IMR-90 (cell line): Measurements from ENCODE around the gene NFATC1. TPM values are rescaled to one million over a fixed set of nuclear protein-coding genes. Genes with fewer than 3 reads are reported as not detected.

Experiments
- ATAC-seq: fragments of 200-7000 bp; cut with Tn5 transposase; 2 replicates; pipeline ENCODE4 v1.9.1; 2020; ENCODE audit warnings: low read depth, mild to moderate bottlenecking, moderate library complexity
- BruUV-seq: library from RNA; stranded (reverse); fragments of 400-500 nt; replicated peaks from 2 replicates; lab custom pipeline; 2021; lab: Mats Ljungman, UMichigan
- CTCF ChIA-PET: fragments of 300-600 bp; formaldehyde crosslinking; extraction: SDS; loops from one replicate; lab custom pipeline; 2021; ENCODE audit warnings: antibody characterized with exemption; lab: Yijun Ruan, JAX
- POLR2A ChIA-PET: fragments of 300-600 bp; sonication (Branson Sonifier 250); formaldehyde crosslinking; loops from one replicate; lab custom pipeline; 2022; ENCODE audit warnings: antibody characterized with exemption; ENCODE audit not compliant: unreplicated experiment; lab: Charles Lee
- DNase-seq: peaks from one replicate; pipeline ENCODE4 v3.0.0; 2013
- H2AFZ ChIP-seq: replicated peaks from 2 replicates; pipeline ENCODE3; 2013; ENCODE audit warnings: low read length, mild to moderate bottlenecking; ENCODE audit not compliant: poor library complexity
- H2AK5ac ChIP-seq: 2 replicates; pipeline ENCODE4 v1.6.1; 2013; ENCODE audit warnings: low read depth, low read length, inconsistent platforms
- H2AK9ac ChIP-seq: replicated peaks from 2 replicates; pipeline ENCODE3; 2013; ENCODE audit warnings: mild to moderate bottlenecking, low read depth, low read length, moderate library complexity; ENCODE audit not compliant: poor library complexity
- H2BK120ac ChIP-seq: 2 replicates; pipeline ENCODE4 v1.6.1; 2013; ENCODE audit warnings: low read depth, low read length, inconsistent platforms
- H2BK15ac ChIP-seq: 3 replicates; pipeline ENCODE4 v1.6.1; 2013; ENCODE audit warnings: low read depth, low read length, inconsistent platforms
- H2BK20ac ChIP-seq: 2 replicates; pipeline ENCODE4 v1.6.1; 2013; ENCODE audit warnings: low read depth, mild to moderate bottlenecking, inconsistent platforms, low read length, moderate library complexity
- H2BK5ac ChIP-seq: 2 replicates; pipeline ENCODE4 v1.6.1; 2013; ENCODE audit warnings: mild to moderate bottlenecking, low read depth, low read length, inconsistent platforms; ENCODE audit not compliant: poor library complexity, severe bottlenecking
- H3K14ac ChIP-seq: replicated peaks from 2 replicates; pipeline ENCODE4 v1.6.1; 2013; ENCODE audit warnings: low read depth, low read length, inconsistent platforms
- H3K18ac ChIP-seq: 2 replicates; pipeline ENCODE4 v1.6.1; 2013; ENCODE audit warnings: low read depth, low read length, control low read depth
- H3K23ac ChIP-seq: 2 replicates; pipeline ENCODE4 v1.6.1; 2013; ENCODE audit warnings: low read depth, low read length, inconsistent platforms
- H3K27ac ChIP-seq: 2 replicates; pipeline ENCODE4 v1.5.1; 2013; ENCODE audit warnings: mild to moderate bottlenecking, control low read depth, low read length; ENCODE audit not compliant: insufficient read depth
- H3K27me3 ChIP-seq: 2 replicates; pipeline ENCODE4 v1.6.1; 2013; ENCODE audit warnings: low read length; ENCODE audit not compliant: control insufficient read depth, insufficient read depth
- H3K36me3 ChIP-seq: 2 replicates; pipeline ENCODE4 v1.6.1; 2013; ENCODE audit warnings: low read length, mixed read lengths; ENCODE audit not compliant: control insufficient read depth, insufficient read depth
- H3K4ac ChIP-seq: 2 replicates; pipeline ENCODE4 v1.6.1; 2013; ENCODE audit warnings: low read depth, low read length, inconsistent platforms
- H3K4me1 ChIP-seq: 2 replicates; pipeline ENCODE4 v1.6.1; 2013; ENCODE audit warnings: low read length, mixed read lengths; ENCODE audit not compliant: control insufficient read depth, insufficient read depth
- H3K4me2 ChIP-seq: 2 replicates; pipeline ENCODE4 v1.6.1; 2013; ENCODE audit warnings: low read depth, mild to moderate bottlenecking, control low read depth, low read length, moderate library complexity
- H3K4me3 ChIP-seq: 2 replicates; pipeline ENCODE4 v1.5.1; 2013; ENCODE audit warnings: low read depth, mild to moderate bottlenecking, control low read depth, low read length, moderate library complexity; ENCODE audit not compliant: insufficient read depth
- H3K56ac ChIP-seq: 2 replicates; pipeline ENCODE4 v1.6.1; 2013; ENCODE audit warnings: low read length, inconsistent platforms; ENCODE audit not compliant: insufficient read depth; ENCODE audit errors: extremely low read depth
- H3K79me1 ChIP-seq, 2 experiments: 2 replicates each; pipeline ENCODE4 v1.6.1; 2013; ENCODE audit warnings: low read length in 2 of 2, inconsistent platforms in 1 of 2, low read depth in 1 of 2
- H3K9ac ChIP-seq: 2 replicates; pipeline ENCODE4 v1.6.1; 2013; ENCODE audit warnings: low read depth, low read length, control low read depth
- H3K9me1 ChIP-seq: 2 replicates; pipeline ENCODE4 v1.6.1; 2013; ENCODE audit warnings: low read length, inconsistent platforms; ENCODE audit not compliant: insufficient read depth
- H3K9me3 ChIP-seq: 2 replicates; pipeline ENCODE4 v1.6.1; 2013; ENCODE audit warnings: low read length; ENCODE audit not compliant: control insufficient read depth, insufficient read depth
- H4K20me1 ChIP-seq: 2 replicates; pipeline ENCODE4 v1.6.1; 2013; ENCODE audit warnings: low read length, inconsistent platforms; ENCODE audit not compliant: insufficient read depth
- H4K5ac ChIP-seq: 2 replicates; pipeline ENCODE4 v1.6.1; 2013; ENCODE audit warnings: mild to moderate bottlenecking, low read depth, low read length, control low read depth
- H4K8ac ChIP-seq, 2 experiments: 2 replicates each; pipeline ENCODE4 v1.6.1; 2013; ENCODE audit warnings: low read depth in 2 of 2, low read length in 2 of 2, control low read depth in 1 of 2, inconsistent platforms in 1 of 2
- H4K91ac ChIP-seq: 2 replicates; pipeline ENCODE4 v1.6.1; 2013; ENCODE audit warnings: low read depth, low read length, inconsistent platforms; ENCODE audit not compliant: insufficient read depth
- BHLHE40 ChIP-seq: fragments of 150-350 bp; IDR thresholded peaks from 2 replicates; pipeline ENCODE4 v1.6.1; 2016; ENCODE audit warnings: mild to moderate bottlenecking, low read depth, low read length
- CEBPB ChIP-seq: IDR thresholded peaks from 2 replicates; pipeline ENCODE4 v1.6.1; 2012; ENCODE audit warnings: low read depth, low read length, improper control_type of control experiment
- CHD1 ChIP-seq: IDR thresholded peaks from 2 replicates; pipeline ENCODE4 v1.6.1; 2012; ENCODE audit warnings: low read depth, low read length, improper control_type of control experiment
- ELK1 ChIP-seq: fragments of 150-350 bp; IDR thresholded peaks from 2 replicates; pipeline ENCODE4 v1.6.1; 2016; ENCODE audit warnings: low read depth, mild to moderate bottlenecking, low read length, moderate library complexity, borderline replicate concordance
- FOS ChIP-seq: fragments of 150-350 bp; IDR thresholded peaks from 2 replicates; pipeline ENCODE4 v1.6.1; 2016; ENCODE audit warnings: low read depth, low read length
- MAFK ChIP-seq: IDR thresholded peaks from 2 replicates; pipeline ENCODE4 v1.6.1; 2012; ENCODE audit warnings: low read depth, low read length, improper control_type of control experiment
- MAZ ChIP-seq: IDR thresholded peaks from 2 replicates; pipeline ENCODE4 v1.6.1; 2012; ENCODE audit warnings: low read depth, mild to moderate bottlenecking, low read length, improper control_type of control experiment, moderate library complexity, borderline replicate concordance
- MXI1 ChIP-seq: IDR thresholded peaks from 2 replicates; pipeline ENCODE4 v1.6.1; 2012; ENCODE audit warnings: low read depth, mild to moderate bottlenecking, low read length, moderate library complexity, borderline replicate concordance
- NFE2L2 ChIP-seq: fragments of 150-350 bp; IDR thresholded peaks from 2 replicates; pipeline ENCODE4 v1.6.1; 2016; ENCODE audit warnings: low read depth, mild to moderate bottlenecking, low read length
- RAD21 ChIP-seq: IDR thresholded peaks from 2 replicates; pipeline ENCODE4 v1.6.1; 2012; ENCODE audit warnings: low read length, improper control_type of control experiment
- RCOR1 ChIP-seq: IDR thresholded peaks from 2 replicates; pipeline ENCODE4 v1.6.1; 2012; ENCODE audit warnings: mild to moderate bottlenecking, low read length, improper control_type of control experiment; ENCODE audit not compliant: insufficient replicate concordance
- RFX5 ChIP-seq: IDR thresholded peaks from 2 replicates; pipeline ENCODE4 v1.8.0; 2012; ENCODE audit warnings: low read depth, mild to moderate bottlenecking, low read length, moderate library complexity
- SMC3 ChIP-seq: fragments of 150-350 bp; IDR thresholded peaks from 2 replicates; pipeline ENCODE4 v1.6.1; 2016; ENCODE audit warnings: low read depth, mild to moderate bottlenecking, antibody characterized with exemption, low read length, moderate library complexity
- USF2 ChIP-seq: fragments of 150-350 bp; IDR thresholded peaks from 2 replicates; pipeline ENCODE4 v1.6.1; 2017; ENCODE audit warnings: mild to moderate bottlenecking, antibody characterized with exemption, low read length, low read depth
- WGBS, 2 experiments: methylation state at CpG; one replicate each; pipeline versions ENCODE4 v1.1.5 to v1.1.7; 2013; ENCODE audit warnings: missing lambda C conversion rate in 2 of 2; ENCODE audit not compliant: insufficient read length in 1 of 2; ENCODE audit errors: extremely low coverage in 2 of 2; 5-methylcytosine and 5-hydroxymethylcytosine counted together
- dilution Hi-C: fragments of 300-500 bp; cut with HindIII; formaldehyde crosslinking; loops from one replicate; pipeline ENCODE4 v1.14.3; 2018; ENCODE audit warnings: low sequenced_read_pairs; ENCODE audit not compliant: unreplicated experiment
- in situ Hi-C: fragments of 300-500 bp; cut with MboI; formaldehyde crosslinking; loops from 3 replicates; pipeline ENCODE4 v1.14.3; 2019; ENCODE audit warnings: low sequenced_read_pairs, inconsistent platforms, mixed read lengths
- intact Hi-C: fragments of 100-400 bp; cut with micrococcal nuclease; formaldehyde crosslinking; loops from 2 replicates; pipeline ENCODE4 v1.10.0; 2022
- polyA plus RNA-seq, 3 experiments: library from polyadenylated mRNA; depleted of rRNA; stranded (reverse); fragments of >200 nt; gene quantifications; 2 replicates each; pipeline ENCODE4 v1.2.3, GENCODE V29; 2012; ENCODE audit warnings: low replicate concordance in 1 of 3
- total RNA-seq: library from RNA; depleted of rRNA; stranded (reverse); fragments of >200 nt; gene quantifications from 2 replicates; pipeline ENCODE4 v1.2.3, GENCODE V29; 2012

The NFATC1 gene
- total and polyA plus RNA-seq, 2 of the 4 experiments (the other 2 are of a cell fraction): 0.36 to 1.8 TPM

GRCh38 chr18:79410731-79411613 is 15.2 kb downstream of the NFATC1 start:
- H3K14ac ChIP-seq: no peak overlapping the region
- H3K56ac ChIP-seq: no peak overlapping the region
- BruUV-seq: no TSS peak
- H2AK5ac ChIP-seq: no peak overlapping the region
- no peaks in the 10 kb centered on the region for H3K27me3 ChIP-seq
- no peak overlapping the region for H3K4me2 ChIP-seq
- POLR2A ChIA-PET: no interaction called here
- no peak overlapping the region for H2BK5ac ChIP-seq
- H3K18ac ChIP-seq: no peak overlapping the region
- no peaks in the 10 kb centered on the region for H3K4me1 ChIP-seq
- DNase-seq (no peak), ATAC-seq (no peak)
- no peak overlapping the region for H3K4ac ChIP-seq
- CTCF ChIA-PET: no interaction called here
- no peak overlapping the region for H3K4me3 ChIP-seq
- H4K5ac ChIP-seq: no peak overlapping the region
- no peaks in the 10 kb centered on the region for H3K79me1 ChIP-seq
- no peak overlapping the region for H4K91ac ChIP-seq
- H3K9me1 ChIP-seq: no peaks in the 10 kb centered on the region
- no peak overlapping the region for H2AK9ac ChIP-seq
- intact Hi-C loops: no loop called here
- no peak overlapping the region for H2AFZ ChIP-seq
- no peak overlapping the region for H4K8ac ChIP-seq
- no peaks in the 10 kb centered on the region for H4K20me1 ChIP-seq
- H2BK120ac ChIP-seq: no peak overlapping the region
- H2BK20ac ChIP-seq: no peak overlapping the region
- in situ Hi-C loops: no loop called here
- peaks cover 14% of the 10 kb centered on the region; the same call in 1 of the 2 replicates for H3K36me3 ChIP-seq
- H2BK15ac ChIP-seq: no peak overlapping the region
- no peak overlapping the region for H3K9ac ChIP-seq
- no peak overlapping the region for H3K23ac ChIP-seq
- H3K9me3 ChIP-seq: no peaks in the 10 kb centered on the region
- dilution Hi-C loops: no loop called here
- WGBS, 2 experiments: 96% methylated on average over 40 of the region's 84 CpGs; no CpG with 5 or more reads in 1 of the 2 experiments
- no peak overlapping the region for H3K27ac ChIP-seq
- TF ChIP-seq CHD1 (no peak), BHLHE40 (no peak), SMC3 (no peak), MXI1 (no peak), MAZ (no peak), RCOR1 (no peak), RFX5 (no peak), RAD21 (no peak), ELK1 (no peak), FOS (no peak), USF2 (no peak), CEBPB (no peak), NFE2L2 (no peak), MAFK (no peak)
